DMS53 treated with DMSO at 0.1 percent for 48 hours (cell line): ENCODE data around the gene CHD8.
"Not testable (repeated sequence)": the region's sequence is repeated elsewhere in the genome, so short reads cannot be mapped to it uniquely, and the experiment has no call there.

Experiments used
- DNase-seq: peaks from one replicate; lab custom pipeline; 2025; ENCODE audit not compliant: unreplicated experiment; lab: John Stamatoyannopoulos, UW

Gene CHD8

DNA sequence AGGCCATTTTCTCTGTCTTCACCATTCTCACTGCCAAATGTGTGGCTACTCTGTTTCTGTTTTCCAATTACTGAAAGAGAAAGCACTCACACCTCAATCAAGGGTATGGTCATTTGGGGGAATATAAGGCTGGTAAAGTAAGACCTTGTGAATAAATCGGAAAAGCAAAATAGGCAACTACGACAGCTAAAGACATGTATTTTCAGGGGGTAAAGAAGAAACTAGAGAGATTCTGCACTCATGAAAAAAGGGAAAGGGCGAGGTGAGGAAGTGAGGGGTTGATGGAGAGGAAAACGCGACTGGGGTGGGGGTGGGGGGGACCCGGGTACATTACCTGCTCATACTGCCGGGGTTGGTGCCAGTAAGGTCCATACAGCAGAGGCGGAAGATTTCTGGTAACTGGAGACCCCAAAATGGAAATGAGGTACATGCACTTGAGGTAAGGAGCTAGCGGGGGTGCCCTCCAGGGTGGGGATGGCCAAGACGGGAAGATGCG lies 19.3 kb downstream of the CHD8 start:
- DNase-seq, result no peak

DNA sequence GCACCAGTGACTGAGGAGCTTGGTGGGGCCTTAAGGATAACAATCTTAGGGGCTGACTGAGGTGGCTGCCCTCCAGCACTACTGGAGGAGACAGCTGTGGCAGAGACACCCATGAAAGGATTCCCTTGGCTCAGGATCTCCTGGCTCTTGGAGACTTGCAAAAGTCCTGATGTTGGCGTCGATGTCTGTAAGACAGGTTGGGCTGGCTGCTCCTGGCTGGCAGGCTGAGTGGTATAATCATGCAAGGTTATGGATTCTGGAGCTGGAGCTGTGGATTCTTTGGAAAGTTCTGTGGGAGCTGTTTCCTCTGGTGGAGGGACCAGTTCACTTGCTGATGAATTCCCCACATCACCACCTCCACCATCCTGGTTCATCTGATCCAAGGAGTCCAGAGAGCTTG lies 24.8 kb downstream of the CHD8 start:
- no peak for DNase-seq

GRCh38 chr14:21428930-21429329 lies 27.0 kb downstream of the CHD8 start:
- no peak for DNase-seq

GRCh38 chr14:21426692-21427091 lies 29.2 kb downstream of the CHD8 start:
- DNase-seq, result no peak

DNA sequence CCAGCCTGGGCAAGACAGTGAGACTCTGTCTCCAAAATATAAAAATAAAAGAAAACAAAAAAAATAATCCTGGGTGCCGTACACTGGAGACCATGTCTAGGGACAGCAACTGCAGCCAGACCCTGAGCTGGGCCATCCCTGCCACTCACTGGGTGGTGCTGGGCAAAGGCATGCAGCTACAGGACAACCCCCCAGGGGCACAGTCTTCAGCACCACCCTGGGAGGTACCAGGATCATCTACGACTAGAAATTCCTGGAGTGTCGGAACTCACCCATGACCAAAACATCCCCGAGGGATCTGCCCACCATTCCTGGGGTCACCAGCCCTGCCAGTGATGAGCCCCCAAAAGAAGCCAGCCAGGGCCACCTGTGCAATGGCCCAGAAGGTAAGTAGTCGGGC lies 36.4 kb downstream of the CHD8 start:
- no peak for DNase-seq

DNA sequence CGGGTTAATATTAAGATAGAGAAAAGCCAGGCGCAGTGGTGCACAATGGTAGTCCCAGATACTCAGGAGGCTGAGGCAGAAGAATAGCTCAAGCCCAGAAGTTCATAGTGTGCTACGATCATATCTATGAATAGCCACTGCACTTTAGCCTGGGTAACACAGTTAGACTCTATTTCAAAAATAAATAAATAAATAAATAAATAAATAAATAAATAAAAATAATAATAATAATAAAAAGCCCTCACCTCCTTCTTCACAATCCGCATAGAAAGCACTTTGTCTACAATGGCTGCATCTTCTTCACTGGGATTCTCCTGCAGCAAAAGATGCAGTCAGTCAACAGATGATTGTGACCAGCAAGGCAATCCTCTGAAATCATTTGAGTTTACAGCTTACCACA lies 40.6 kb downstream of the CHD8 start:
- no peak for DNase-seq

DNA sequence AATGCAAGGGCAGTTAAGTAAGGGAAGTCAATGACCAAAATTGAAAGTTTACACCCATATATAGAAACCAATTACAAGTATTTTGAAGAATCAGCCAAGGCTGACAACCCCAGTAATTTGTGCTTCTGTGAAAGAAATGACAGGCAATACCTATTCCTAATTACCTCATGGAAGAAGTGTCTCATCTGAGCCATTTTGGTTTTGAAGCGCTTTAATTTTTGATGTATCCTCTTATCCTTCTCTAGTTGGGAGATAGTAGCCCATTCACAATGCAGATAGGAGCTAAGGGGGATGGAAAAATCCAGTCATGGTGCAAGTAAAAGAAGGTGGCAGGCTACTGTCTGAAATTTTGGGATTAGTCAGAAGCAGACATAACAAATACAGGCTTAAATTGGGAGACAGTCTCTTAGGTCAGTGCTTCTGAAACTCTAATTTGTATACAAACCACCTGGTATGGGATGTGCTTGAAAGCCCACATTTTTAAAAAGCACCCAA lies 41.7 kb downstream of the CHD8 start:
- no peak for DNase-seq

GRCh38 chr14:21408147-21408546 lies 47.8 kb downstream of the CHD8 start:
- DNase-seq, result no peak

- no peak for DNase-seq
These were observed 49.7 kb downstream of the CHD8 start for GRCh38 chr14:21406213-21406612.

GRCh38 chr14:21405097-21405496 lies 50.8 kb downstream of the CHD8 start:
- no peak for DNase-seq

DNA sequence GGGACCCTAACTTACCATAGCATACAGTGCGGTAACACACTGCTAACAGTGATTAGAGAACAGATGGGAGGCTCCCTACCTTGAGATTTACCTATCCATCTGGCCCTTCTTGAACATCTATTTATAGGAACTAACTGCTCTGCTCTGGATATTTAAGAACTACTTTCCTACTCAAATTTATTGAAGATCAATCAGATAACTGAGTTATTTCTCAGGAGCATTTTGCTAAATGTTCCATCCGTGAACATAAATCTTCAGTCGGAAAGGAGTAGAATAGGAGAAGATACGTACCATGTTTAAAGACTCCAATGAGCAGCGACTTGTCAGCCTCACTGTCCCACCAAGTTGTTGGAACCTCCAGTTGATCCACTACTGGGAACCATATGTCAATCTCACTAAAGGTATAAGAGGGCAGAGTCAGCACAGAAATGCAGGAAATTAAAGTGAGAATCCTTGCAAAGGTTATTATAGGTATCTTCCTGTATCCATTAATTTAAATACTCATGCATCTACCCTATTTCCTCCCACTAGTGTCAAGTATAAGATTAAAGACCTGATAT lies 56.5 kb downstream of the CHD8 start:
- no peak for DNase-seq

GRCh38 chr14:21398901-21399300 lies 57.0 kb downstream of the CHD8 start:
- no peak for DNase-seq

DNA sequence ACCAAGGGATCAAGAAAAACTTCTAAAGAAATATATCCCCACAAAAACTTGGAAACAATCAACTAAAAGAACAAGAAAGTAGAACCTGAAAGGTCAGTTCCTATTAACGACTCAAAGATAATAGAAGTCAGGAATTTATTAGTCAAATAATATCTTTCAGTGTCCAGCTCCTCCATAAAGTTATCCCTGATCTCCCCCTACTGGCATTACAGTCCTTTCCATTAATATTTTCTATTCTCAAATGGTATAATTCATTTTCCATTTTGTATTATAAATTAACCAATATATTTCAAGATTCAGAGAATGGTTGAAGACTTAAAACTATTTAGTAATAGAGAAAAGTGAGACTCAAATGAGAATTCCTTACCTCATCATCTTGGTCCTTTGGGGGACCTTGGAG lies 60.5 kb downstream of the CHD8 start:
- no peak for DNase-seq

GRCh38 chr14:21385188-21385904 lies 70.6 kb downstream of the CHD8 start:
- no peak for DNase-seq

GRCh38 chr14:21384494-21384851 lies 71.5 kb downstream of the CHD8 start:
- DNase-seq, result no peak

DNA sequence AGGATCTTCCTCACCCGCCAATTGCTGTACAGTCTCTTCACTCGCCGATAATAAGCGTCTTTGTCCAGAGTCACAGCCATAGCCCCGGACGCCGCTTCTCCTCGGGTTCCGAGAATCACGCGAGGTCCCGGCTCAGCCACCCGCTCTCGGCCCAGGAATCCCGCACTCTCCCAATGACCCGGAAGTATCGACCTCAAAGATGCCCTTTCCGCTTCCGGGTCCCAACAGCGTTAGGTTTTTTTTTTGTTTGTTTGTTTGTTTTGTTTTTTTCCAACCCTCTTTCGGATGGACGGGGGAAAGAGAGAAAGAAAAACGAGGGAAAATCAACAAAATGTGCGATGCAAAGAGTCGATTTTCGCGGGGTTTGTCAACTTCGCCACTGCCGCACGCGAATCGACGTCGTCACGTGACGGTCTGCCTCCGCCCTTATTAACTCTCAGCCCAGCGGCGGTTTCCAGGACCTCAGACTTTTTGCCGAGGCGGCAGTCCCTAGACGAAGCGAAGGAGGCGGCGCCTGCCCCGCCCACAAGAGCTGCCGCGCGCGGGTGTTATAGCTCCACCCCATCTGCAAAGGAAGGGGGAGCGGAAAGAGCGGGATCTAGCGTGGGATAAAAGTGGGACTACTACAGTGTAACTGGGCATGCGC lies 72.0 kb downstream of the CHD8 start, which contains the start of gene SUPT16H:
TSS of gene SUPT16H (minus strand) at position 172 of the 646 bp plus-strand sequence. CDS start at position 80, 92 bp downstream.
- peak; percentile 63 for DNase-seq

GRCh38 chr14:21382886-21383847 lies 72.8 kb downstream of the CHD8 start:
- no peak for DNase-seq

DNA sequence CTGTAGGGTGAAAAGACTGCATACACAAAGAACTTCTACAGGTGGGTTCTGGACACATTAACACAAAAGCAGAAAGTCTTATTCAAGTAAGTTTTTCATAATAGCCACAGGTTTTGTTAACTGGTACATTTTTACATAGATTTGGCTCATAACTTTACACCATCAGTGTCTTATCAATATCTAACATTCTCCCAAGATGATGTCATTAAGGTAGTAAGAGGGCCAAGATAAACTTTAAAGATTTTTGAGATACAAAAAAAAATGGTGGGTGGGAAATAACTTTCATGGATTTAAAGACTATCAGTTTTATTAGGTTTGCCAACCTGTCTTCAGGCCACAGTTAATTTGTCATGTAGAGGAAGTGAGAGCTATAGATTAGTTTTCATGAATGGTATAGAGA lies 73.8 kb downstream of the CHD8 start:
- no peak for DNase-seq

GRCh38 chr14:21379338-21379737 lies 76.6 kb downstream of the CHD8 start:
- DNase-seq, result no peak

DNA sequence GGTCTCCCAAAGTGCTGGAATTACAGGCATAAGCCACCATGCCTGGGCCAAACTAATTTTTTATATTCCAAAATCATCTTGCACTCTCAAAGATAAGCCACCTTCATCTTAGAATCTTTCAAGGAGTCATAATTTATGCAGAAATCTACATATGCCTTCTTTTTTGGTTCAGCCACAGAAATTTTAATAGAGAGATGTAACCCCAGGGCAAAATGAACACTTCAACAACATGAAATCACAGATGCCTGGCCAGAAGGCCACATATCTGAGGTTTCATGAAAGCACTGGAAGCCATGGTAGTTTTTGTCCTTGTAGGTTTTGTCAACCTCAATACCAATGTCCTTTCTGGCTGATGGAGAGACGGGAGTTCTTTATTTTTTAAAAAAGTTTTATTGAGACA lies 81.9 kb downstream of the CHD8 start:
- no peak for DNase-seq

- not testable (repeated sequence) for DNase-seq
These were observed 83.1 kb downstream of the CHD8 start for GRCh38 chr14:21372814-21373213.
